Peyer's patch (tissue), 4 donors: ENCODE measurements around the gene MSS51. TPM values are rescaled to one million over a fixed set of nuclear protein-coding genes. Genes with fewer than 3 reads are reported as not detected.

Experiments used
- DNase-seq, 3 donors: peaks; one replicate each; pipeline ENCODE4 v3.0.0-alpha.2; 2017 to 2019
- H3K27ac ChIP-seq, 4 donors: fragments of 200-600 bp; sonication (generic); one replicate each; pipeline ENCODE4 v1.5.1; 2016 to 2019
- H3K27me3 ChIP-seq, 2 donors: fragments of 200-600 bp; sonication (generic); one replicate each; pipeline ENCODE4 v1.5.1; 2019
- H3K36me3 ChIP-seq, 3 donors: fragments of 200-600 bp; sonication (generic); one replicate each; pipeline ENCODE4 v1.5.1; 2016 to 2019
- H3K4me1 ChIP-seq, 4 donors: fragments of 200-600 bp; sonication (generic); one replicate each; pipeline ENCODE4 v1.5.1; 2016 to 2019
- H3K4me3 ChIP-seq, 4 donors: fragments of 200-600 bp; sonication (generic); 1 replicate in 3 of 4; 2 replicates in 1 of 4; pipeline ENCODE4 v1.5.1; 2016 to 2019; ENCODE audit warnings: mild to moderate bottlenecking in 1 of 4
- H3K9me3 ChIP-seq, 4 donors: fragments of 200-600 bp; sonication (generic); one replicate each; pipeline ENCODE4 v1.5.1; 2016 to 2019; ENCODE audit warnings: mild to moderate bottlenecking in 1 of 4
- CTCF ChIP-seq, 6 experiments: fragments of 450-650 bp in 4 of 6; fragments of 200-600 bp in 2 of 6; sonication (generic) in 1 of 6; IDR thresholded peaks; one replicate each; pipeline ENCODE4 v1.5.1; 2017 to 2019; ENCODE audit warnings: antibody characterized with exemption in 6 of 6, mild to moderate bottlenecking in 3 of 6, moderate library complexity in 1 of 6
- POLR2A ChIP-seq, 2 donors: fragments of 450-650 bp; IDR thresholded peaks; one replicate each; pipeline ENCODE4 v1.5.1; 2017; ENCODE audit warnings: antibody characterized with exemption in 2 of 2, mild to moderate bottlenecking in 2 of 2, moderate library complexity in 2 of 2
- total RNA-seq, 4 donors: library from RNA; depleted of rRNA; stranded (reverse); fragments of >200 nt; gene quantifications; one replicate each; pipeline ENCODE4 v1.1.0, GENCODE V29; 2016

The MSS51 gene
- total RNA-seq, 4 donors from 2014 or later = 3.3 to 7.5 (median 5.2) TPM

- DNase-seq = no peak
- Histone ChIP-seq H3K36me3 (peaks cover 0 to 13% (median 0%) of the 10 kb centered on the region in 3 donors), H3K9me3 (no peaks in the 10 kb centered on the region), H3K4me3 (no peak overlapping the region), H3K4me1 (no peaks in the 10 kb centered on the region), H3K27me3 (no peaks in the 10 kb centered on the region), H3K27ac (no peak overlapping the region)
- TF ChIP-seq CTCF (IDR thresholded peaks at IDR 0.05) (no peak), POLR2A (IDR thresholded peaks at IDR 0.05) (no peak)
Observed at GRCh38 chr10:73432646-73433537, 469 bp downstream of the MSS51 start.

- H3K36me3 ChIP-seq = peaks cover 0 to 51% (median 0%) of the 10 kb centered on the region in 3 donors
- H3K27ac ChIP-seq = no peak overlapping the region
- no peaks in the 10 kb centered on the region for H3K9me3 ChIP-seq
- H3K4me1 ChIP-seq = no peaks in the 10 kb centered on the region
- no peak overlapping the region for H3K4me3 ChIP-seq
- TF ChIP-seq POLR2A (IDR thresholded peaks at IDR 0.05) (no peak), CTCF (IDR thresholded peaks at IDR 0.05) (no peak)
- no peak for DNase-seq
- H3K27me3 ChIP-seq = no peaks in the 10 kb centered on the region
Observed at GRCh38 chr10:73426318-73426717, 7.0 kb downstream of the MSS51 start.

GRCh38 chr10:73424478-73424877 is 8.9 kb downstream of the MSS51 start:
- H3K9me3 ChIP-seq = no peaks in the 10 kb centered on the region
- H3K36me3 ChIP-seq = peaks cover 0 to 51% (median 0%) of the 10 kb centered on the region in 3 donors
- no peak overlapping the region for H3K27ac ChIP-seq
- H3K4me3 ChIP-seq = no peak overlapping the region
- H3K4me1 ChIP-seq = no peaks in the 10 kb centered on the region
- no peak for DNase-seq
- H3K27me3 ChIP-seq = no peaks in the 10 kb centered on the region
- TF ChIP-seq CTCF (IDR thresholded peaks at IDR 0.05) (no peak), POLR2A (IDR thresholded peaks at IDR 0.05) (no peak)

GRCh38 chr10:73423309-73423708 is 10.1 kb downstream of the MSS51 start:
- no peak for DNase-seq
- TF ChIP-seq CTCF (IDR thresholded peaks at IDR 0.05) (no peak), POLR2A (IDR thresholded peaks at IDR 0.05) (no peak)

GRCh38 chr10:73416571-73416970 is 16.8 kb downstream of the MSS51 start:
- no peaks in the 10 kb centered on the region for H3K9me3 ChIP-seq
- no peaks in the 10 kb centered on the region for H3K36me3 ChIP-seq
- no peak for DNase-seq
- no peaks in the 10 kb centered on the region for H3K27me3 ChIP-seq
- H3K4me3 ChIP-seq = no peak overlapping the region
- no peak overlapping the region for H3K27ac ChIP-seq
- TF ChIP-seq CTCF (IDR thresholded peaks at IDR 0.05) = no peak
- no peak for TF ChIP-seq POLR2A (IDR thresholded peaks at IDR 0.05)
- H3K4me1 ChIP-seq = peaks cover 0 to 16% (median 3%) of the 10 kb centered on the region in 4 donors

More at GRCh38 chr10:73423309-73423708, 10.1 kb downstream of the MSS51 start:
- Histone ChIP-seq H3K27me3 (no peaks in the 10 kb centered on the region), H3K9me3 (no peaks in the 10 kb centered on the region), H3K4me3 (no peak overlapping the region), H3K4me1 (no peaks in the 10 kb centered on the region), H3K27ac (no peak overlapping the region), H3K36me3 (peaks cover 0 to 51% (median 0%) of the 10 kb centered on the region in 3 donors)
